Epithelial cell of proximal tubule (primary cell): Measurements from ENCODE around the gene GJA3. TPM values are rescaled to one million over a fixed set of nuclear protein-coding genes. Genes with fewer than 3 reads are reported as not detected.

Experiments
- DNase-seq: peaks from one replicate; pipeline ENCODE4 v3.0.0-alpha.2; 2011; ENCODE audit warnings: low read depth
- H3K4me3 ChIP-seq: 2 replicates; pipeline ENCODE4 v1.5.1; 2011; ENCODE audit warnings: low read depth, mild to moderate bottlenecking, low read length
- total RNA-seq: library from RNA; depleted of rRNA; stranded (reverse); fragments of >200 nt; gene quantifications from 2 replicates; pipeline ENCODE4 v1.2.3, GENCODE V29; 2015
- TF ChIP-seq, protein P1 (sequence below): conservative IDR thresholded peaks from 2 replicates; pipeline ENCODE4 v1.5.1; 2012; ENCODE audit warnings: low read depth, mild to moderate bottlenecking, low read length

The GJA3 gene
- total RNA-seq, 1 donor from 2014 or later: 0.58 TPM

- no peak overlapping the region for H3K4me3 ChIP-seq
- DNase-seq: no peak
- TF ChIP-seq, protein P1, sequence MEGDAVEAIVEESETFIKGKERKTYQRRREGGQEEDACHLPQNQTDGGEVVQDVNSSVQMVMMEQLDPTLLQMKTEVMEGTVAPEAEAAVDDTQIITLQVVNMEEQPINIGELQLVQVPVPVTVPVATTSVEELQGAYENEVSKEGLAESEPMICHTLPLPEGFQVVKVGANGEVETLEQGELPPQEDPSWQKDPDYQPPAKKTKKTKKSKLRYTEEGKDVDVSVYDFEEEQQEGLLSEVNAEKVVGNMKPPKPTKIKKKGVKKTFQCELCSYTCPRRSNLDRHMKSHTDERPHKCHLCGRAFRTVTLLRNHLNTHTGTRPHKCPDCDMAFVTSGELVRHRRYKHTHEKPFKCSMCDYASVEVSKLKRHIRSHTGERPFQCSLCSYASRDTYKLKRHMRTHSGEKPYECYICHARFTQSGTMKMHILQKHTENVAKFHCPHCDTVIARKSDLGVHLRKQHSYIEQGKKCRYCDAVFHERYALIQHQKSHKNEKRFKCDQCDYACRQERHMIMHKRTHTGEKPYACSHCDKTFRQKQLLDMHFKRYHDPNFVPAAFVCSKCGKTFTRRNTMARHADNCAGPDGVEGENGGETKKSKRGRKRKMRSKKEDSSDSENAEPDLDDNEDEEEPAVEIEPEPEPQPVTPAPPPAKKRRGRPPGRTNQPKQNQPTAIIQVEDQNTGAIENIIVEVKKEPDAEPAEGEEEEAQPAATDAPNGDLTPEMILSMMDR: no peak
Observed at GRCh38 chr13:20106742-20107141, 54.1 kb downstream of the GJA3 start.

DNA sequence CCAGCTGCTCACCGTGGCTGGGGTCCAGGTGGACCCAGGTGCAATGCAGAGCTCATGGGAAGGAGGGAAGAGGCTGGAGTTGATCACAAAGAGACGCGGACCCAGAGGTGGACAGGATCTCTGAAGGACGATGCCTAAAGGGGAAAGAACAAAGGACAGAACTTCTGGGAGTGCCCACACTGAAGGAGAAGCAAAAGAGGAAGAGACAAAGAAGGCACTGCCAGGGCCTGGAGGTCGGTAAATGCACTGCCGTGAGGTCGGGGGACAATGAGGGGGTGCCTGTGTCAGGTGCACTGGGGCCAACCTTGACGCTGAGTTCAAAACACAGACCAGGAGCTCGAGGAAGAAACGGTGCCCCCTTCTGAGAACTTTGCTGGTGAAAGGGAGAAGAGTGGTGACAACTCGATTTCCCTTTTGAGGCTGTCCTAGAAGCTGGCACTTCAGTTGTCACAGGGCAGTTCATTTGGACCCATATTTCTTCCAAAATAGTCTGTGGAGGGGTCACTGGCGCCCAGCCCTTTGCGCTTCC lies 55.6 kb downstream of the GJA3 start:
- TF ChIP-seq, protein P1: no peak
- no peak overlapping the region for H3K4me3 ChIP-seq
- no peak for DNase-seq

DNA sequence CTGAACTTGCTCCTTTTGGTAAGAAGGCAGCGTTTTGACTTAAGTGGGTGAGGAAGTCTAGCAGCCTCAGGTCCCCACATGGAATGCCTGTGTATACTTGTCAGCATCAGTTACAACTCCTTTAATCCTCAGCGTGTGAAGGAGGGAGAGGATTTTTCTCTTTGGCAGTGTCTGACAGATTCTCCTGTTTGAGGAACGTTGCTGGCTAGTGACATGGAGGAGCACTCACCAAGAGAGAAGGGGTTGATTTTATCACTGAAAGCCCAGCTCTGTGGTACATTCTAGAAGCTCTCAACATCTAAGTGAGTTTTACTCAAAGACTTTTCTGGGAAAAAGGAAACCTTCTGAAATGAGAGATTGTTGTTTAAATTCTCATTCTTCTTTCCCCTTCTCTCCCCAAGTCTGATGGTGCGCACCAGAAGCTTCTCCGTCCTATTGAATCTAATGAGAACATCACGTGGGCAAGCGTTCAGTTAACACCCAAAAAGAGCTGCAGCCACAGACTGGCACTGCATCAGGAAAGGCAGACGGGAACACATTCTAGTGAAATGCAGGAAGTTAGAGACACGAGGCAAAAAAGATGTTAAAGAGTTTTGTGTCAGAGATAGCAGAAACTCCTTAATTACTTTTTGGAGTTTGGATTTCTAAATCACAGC lies 58.2 kb downstream of the GJA3 start:
- DNase-seq: no peak
- no peak overlapping the region for H3K4me3 ChIP-seq
- TF ChIP-seq, protein P1: no peak

DNA sequence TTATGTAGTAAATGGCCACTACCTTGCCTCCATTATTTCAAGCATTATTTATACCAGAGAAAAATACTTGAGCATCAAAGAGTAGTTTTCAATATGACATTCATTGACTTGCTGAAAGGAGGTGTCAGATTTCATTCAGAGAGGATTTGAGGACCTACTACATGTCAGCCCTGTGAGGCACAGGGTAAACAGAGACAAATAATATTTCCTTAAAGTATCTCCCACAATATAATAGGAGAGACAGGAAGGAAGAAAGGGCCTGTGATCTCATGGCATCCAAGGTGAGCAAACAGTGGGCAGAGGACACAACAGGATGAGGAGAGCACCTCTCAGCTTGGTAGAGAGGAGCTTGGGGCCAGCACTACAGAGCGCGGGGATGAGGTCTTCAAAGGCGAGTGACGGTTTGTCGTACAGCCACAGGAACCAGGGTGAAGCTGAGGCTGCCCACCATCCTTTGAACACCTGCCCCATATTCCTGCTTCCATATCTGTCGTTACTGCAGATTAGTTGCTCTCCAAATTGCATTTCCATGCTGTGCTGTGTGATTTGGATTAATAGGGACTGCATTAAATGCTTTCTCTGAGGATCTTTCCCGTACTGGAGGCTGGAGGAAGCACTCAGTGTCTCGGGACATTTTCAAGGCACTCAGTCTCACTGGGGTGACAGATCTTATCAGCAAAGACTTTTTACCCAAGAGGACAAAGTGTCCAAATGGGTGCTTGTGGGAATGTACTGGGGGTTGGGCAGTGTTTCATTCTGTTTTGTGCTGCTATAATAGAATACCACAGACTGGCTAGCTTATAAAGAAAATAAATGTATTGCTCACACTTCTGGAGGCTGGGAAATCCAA lies 59.2 kb downstream of the GJA3 start:
- TF ChIP-seq, protein P1: no peak
- DNase-seq: no peak
- no peak overlapping the region for H3K4me3 ChIP-seq

DNA sequence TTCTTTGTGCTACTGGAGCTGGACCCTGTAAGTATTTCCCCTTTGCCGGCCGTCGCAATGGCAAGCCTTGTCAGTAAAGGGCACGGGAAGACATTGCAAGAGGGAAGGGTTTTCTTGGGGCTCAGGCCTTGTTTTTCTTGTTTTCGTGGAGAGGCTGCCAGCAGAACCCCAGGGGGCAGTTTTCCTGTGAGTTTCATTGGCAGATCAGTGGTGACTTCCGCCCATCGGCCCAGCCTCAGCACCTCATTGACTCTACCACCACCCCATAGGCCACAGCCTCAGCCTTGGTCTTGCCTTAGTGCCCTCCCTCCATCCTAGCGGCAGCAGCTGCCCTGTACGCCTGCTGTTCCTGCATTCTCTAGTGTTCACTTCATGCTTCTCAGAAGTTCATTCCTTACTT lies 61.5 kb downstream of the GJA3 start:
- TF ChIP-seq, protein P1: no peak
- DNase-seq: no peak
- H3K4me3 ChIP-seq: no peak overlapping the region

- TF ChIP-seq, protein P1: no peak
- no peak overlapping the region for H3K4me3 ChIP-seq
- DNase-seq: no peak
Observed at GRCh38 chr13:20093951-20094350, 66.9 kb downstream of the GJA3 start.

DNA sequence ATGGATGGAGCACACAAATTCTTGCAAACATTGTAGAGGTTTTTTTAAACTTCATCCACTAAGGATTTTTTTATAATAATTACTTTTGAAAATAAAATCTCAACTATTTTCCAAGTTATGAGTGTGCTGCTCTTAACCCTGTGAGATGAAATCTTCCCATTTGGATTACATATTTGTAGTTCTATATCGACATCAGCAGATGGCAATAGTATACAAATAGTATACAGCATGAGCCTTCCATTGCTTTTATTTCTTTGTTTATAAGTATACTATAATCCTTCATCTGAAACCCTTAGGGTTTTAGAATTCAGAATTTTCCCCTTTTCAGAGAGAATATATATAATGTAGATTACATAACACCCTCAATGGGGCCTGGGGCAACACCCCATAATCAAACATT lies 70.5 kb downstream of the GJA3 start:
- TF ChIP-seq, protein P1: no peak
- DNase-seq: no peak
- no peak overlapping the region for H3K4me3 ChIP-seq
